HepG2 (cell line): Measurements from ENCODE around the gene IRGQ. TPM values are rescaled to one million over a fixed set of nuclear protein-coding genes. Genes with fewer than 3 reads are reported as not detected.

Source experiments
- ATAC-seq: fragments of 200-7000 bp; cut with Tn5 transposase; 3 replicates; pipeline ENCODE4 v1.9.1; 2020; ENCODE audit warnings: mild to moderate bottlenecking, moderate library complexity
- BruUV-seq: library from RNA; stranded (reverse); fragments of 400-500 nt; replicated peaks from 2 replicates; lab custom pipeline; 2021; lab: Mats Ljungman, UMichigan
- CTCF ChIA-PET: fragments of 300-600 bp; formaldehyde crosslinking; extraction: SDS; loops from one replicate; lab custom pipeline; 2021; ENCODE audit warnings: low total read pairs, inconsistent platforms, low intra/inter-chr PET ratio; lab: Yijun Ruan, JAX
- POLR2A ChIA-PET: fragments of 350-600 bp; sonication (Branson Sonifier 250); formaldehyde crosslinking; loops from one replicate; lab custom pipeline; 2020; ENCODE audit warnings: antibody characterized with exemption, inconsistent platforms; lab: Yijun Ruan, JAX
- DNase-seq: peaks from one replicate; pipeline ENCODE4 v3.0.0-alpha.2; 2015; ENCODE audit warnings: low spot score
- FAIRE-seq: peaks from 3 replicates; lab custom pipeline; 2011; peaks lifted over from hg19 to GRCh38; lab: Jason Lieb, UNC
- H2AFZ ChIP-seq: one replicate; pipeline ENCODE4 v1.6.1; 2011; ENCODE audit warnings: low read length, inconsistent platforms
- H3K27ac ChIP-seq: fragments of 300-600 bp; 3 replicates; pipeline ENCODE4 v1.8.0; 2011; ENCODE audit warnings: mixed run types, mild to moderate bottlenecking, mixed read lengths, low read length, inconsistent platforms; ENCODE audit not compliant: insufficient read depth; ENCODE audit errors: extremely low read length
- H3K27me3 ChIP-seq, 2 experiments: fragments of 200-600 bp in 1 of 2; 2 replicates in 1 of 2; 3 replicates in 1 of 2; pipeline versions ENCODE4 v1.6.0 to v1.8.0; 2011; ENCODE audit warnings: low read length in 2 of 2, mild to moderate bottlenecking in 2 of 2, moderate library complexity in 2 of 2, inconsistent platforms in 1 of 2; ENCODE audit not compliant: insufficient read depth in 2 of 2, control insufficient read depth in 1 of 2
- H3K36me3 ChIP-seq, 2 experiments: fragments of 200-600 bp in 1 of 2; replicated peaks in 1 of 2; 2 replicates in 1 of 2; 3 replicates in 1 of 2; pipeline versions ENCODE4 v1.5.1 to v1.8.0; 2011; ENCODE audit warnings: low read length in 2 of 2, inconsistent platforms in 1 of 2; ENCODE audit not compliant: insufficient read depth in 2 of 2, control insufficient read depth in 1 of 2
- H3K4me1 ChIP-seq: 2 replicates; pipeline ENCODE4 v1.5.1; 2012; ENCODE audit warnings: low read length, inconsistent platforms; ENCODE audit not compliant: insufficient read depth
- H3K4me2 ChIP-seq: 2 replicates; pipeline ENCODE4 v1.6.0; 2011; ENCODE audit warnings: low read depth, low read length, inconsistent platforms
- H3K4me3 ChIP-seq, 3 experiments: fragments of 200-600 bp in 1 of 3; sonication (generic), shearing (Covaris generic) in 1 of 3; replicated peaks in 1 of 3; 2 replicates each; pipeline ENCODE4 v1.5.1; 2011 to 2016; ENCODE audit warnings: low read length in 3 of 3, inconsistent platforms in 2 of 3, low read depth in 2 of 3, mild to moderate bottlenecking in 2 of 3, control low read depth in 1 of 3, mixed read lengths in 1 of 3; ENCODE audit not compliant: insufficient read depth in 1 of 3
- H3K79me2 ChIP-seq: one replicate; pipeline ENCODE4 v1.6.1; 2011; ENCODE audit warnings: low read length, inconsistent platforms; ENCODE audit not compliant: insufficient read depth
- H3K9ac ChIP-seq: 2 replicates; pipeline ENCODE4 v1.6.0; 2011; ENCODE audit warnings: mild to moderate bottlenecking, low read depth, low read length, inconsistent platforms; ENCODE audit not compliant: insufficient read depth
- H3K9me3 ChIP-seq: 2 replicates; pipeline ENCODE4 v1.5.1; 2012; ENCODE audit warnings: mild to moderate bottlenecking, low read length
- H4K20me1 ChIP-seq: 2 replicates; pipeline ENCODE4 v1.6.0; 2011; ENCODE audit warnings: inconsistent platforms, mild to moderate bottlenecking, low read length, moderate library complexity; ENCODE audit not compliant: insufficient read depth
- FOSL1 ChIP-seq: sonication (generic); formaldehyde crosslinking; IDR thresholded peaks from 2 replicates; pipeline ENCODE4 v1.9.0; 2021; ENCODE audit warnings: missing genetic modification reagents, borderline replicate concordance
- MED8 ChIP-seq: sonication (generic); formaldehyde crosslinking; IDR thresholded peaks from 2 replicates; pipeline ENCODE4 v1.8.1; 2023; ENCODE audit warnings: mild to moderate bottlenecking, missing genetic modification reagents; ENCODE audit not compliant: insufficient replicate concordance
- NR2F6 ChIP-seq, 2 experiments: IDR thresholded peaks; 2 replicates each; pipeline ENCODE4 v1.6.1; 2016; ENCODE audit warnings: antibody characterized with exemption in 1 of 2, mild to moderate bottlenecking in 1 of 2
- PRPF4 ChIP-seq: fragments of 200-400 bp; formaldehyde crosslinking; IDR thresholded peaks from 2 replicates; pipeline ENCODE4 v1.6.1; 2016; ENCODE audit warnings: low read length, low read depth; ENCODE audit not compliant: poor library complexity, severe bottlenecking
- SCMH1 ChIP-seq: sonication (generic); formaldehyde crosslinking; IDR thresholded peaks from 2 replicates; pipeline ENCODE4 v1.9.0; 2021; ENCODE audit warnings: missing genetic modification reagents, mild to moderate bottlenecking, borderline replicate concordance
- SNAI1 ChIP-seq: sonication (generic); formaldehyde crosslinking; IDR thresholded peaks from 2 replicates; pipeline ENCODE4 v1.5.0; 2020; ENCODE audit warnings: mild to moderate bottlenecking, missing genetic modification reagents, borderline replicate concordance
- SP2 ChIP-seq: sonication (generic); formaldehyde crosslinking; IDR thresholded peaks from 2 replicates; pipeline ENCODE4 v1.5.1; 2020; ENCODE audit warnings: mild to moderate bottlenecking, missing genetic modification reagents
- ZNF354B ChIP-seq: sonication (generic); formaldehyde crosslinking; IDR thresholded peaks from 2 replicates; pipeline ENCODE4 v1.8.0; 2022; ENCODE audit warnings: mild to moderate bottlenecking, missing genetic modification reagents
- ZNF766 ChIP-seq: sonication (generic); formaldehyde crosslinking; IDR thresholded peaks from 2 replicates; pipeline ENCODE4 v1.5.0; 2020; ENCODE audit warnings: missing genetic modification reagents, borderline replicate concordance
- ZNF83 ChIP-seq: sonication (generic); formaldehyde crosslinking; IDR thresholded peaks from 2 replicates; pipeline ENCODE4 v1.4.0; 2020; ENCODE audit warnings: missing genetic modification reagents, mild to moderate bottlenecking, borderline replicate concordance
- ZSCAN30 ChIP-seq: sonication (generic); formaldehyde crosslinking; IDR thresholded peaks from 2 replicates; pipeline ENCODE4 v1.5.0; 2020; ENCODE audit warnings: mild to moderate bottlenecking, missing genetic modification reagents
- WGBS: methylation state at CpG from one replicate; pipeline ENCODE4 v1.1.6; 2017; ENCODE audit warnings: low lambda C conversion rate; 5-methylcytosine and 5-hydroxymethylcytosine counted together
- in situ Hi-C: cut with HindIII; loops from 2 replicates; pipeline ENCODE4 v1.10.0; 2017; ENCODE audit warnings: low pct_unique_long_range_greater_than_20kb; ENCODE audit not compliant: extremely low pct_ligation_motif_present
- intact Hi-C: fragments of 100-400 bp; cut with micrococcal nuclease; formaldehyde crosslinking; loops from one replicate; pipeline ENCODE4 v1.10.0; 2022; ENCODE audit not compliant: unreplicated experiment
- polyA plus RNA-seq, 8 experiments: library from polyadenylated mRNA; depleted of rRNA in 3 of 8; stranded (reverse) in 7 of 8; unstranded in 1 of 8; fragments of >200 nt; fragmentation: Illumina TruSeq in 4 of 8; extraction: Trizol in 4 of 8; gene quantifications; 2 replicates each; pipeline versions ENCODE4 v1.2.1 to v1.2.3, GENCODE V29; 2011 to 2016; ENCODE audit warnings: low read depth in 4 of 8, missing spikeins in 1 of 8, mixed read lengths in 1 of 8; ENCODE audit not compliant: insufficient read depth in 1 of 8
- total RNA-seq, 5 experiments: library from RNA; depleted of rRNA; stranded (reverse); fragments of >200 nt; fragmentation: Illumina TruSeq; extraction: Trizol; gene quantifications; 2 replicates each; pipeline ENCODE4 v1.2.3, GENCODE V29; 2016; ENCODE audit warnings: low read depth in 1 of 5
- TF ChIP-seq, protein P1 (sequence below): sonication (generic); formaldehyde crosslinking; IDR thresholded peaks from 2 replicates; pipeline ENCODE4 v1.4.0; 2020; ENCODE audit warnings: missing genetic modification reagents
- TF ChIP-seq, protein P2 (sequence below): sonication (generic); formaldehyde crosslinking; IDR thresholded peaks from 2 replicates; pipeline ENCODE4 v1.4.0; 2020; ENCODE audit warnings: missing genetic modification reagents, low read depth, mild to moderate bottlenecking, borderline replicate concordance
- TF ChIP-seq, protein P3 (sequence below): IDR thresholded peaks from 2 replicates; pipeline ENCODE4 v1.6.1; 2016
- TF ChIP-seq, protein P4 (sequence below): sonication (generic); formaldehyde crosslinking; IDR thresholded peaks from 2 replicates; pipeline ENCODE4 v1.4.0; 2020; ENCODE audit warnings: missing genetic modification reagents

The IRGQ gene
- total and polyA plus RNA-seq, 2 of the 13 experiments (the other 11 are each of a cell fraction or from before 2014, with no cell fraction given) = 11.6 to 12.4 TPM

DNA sequence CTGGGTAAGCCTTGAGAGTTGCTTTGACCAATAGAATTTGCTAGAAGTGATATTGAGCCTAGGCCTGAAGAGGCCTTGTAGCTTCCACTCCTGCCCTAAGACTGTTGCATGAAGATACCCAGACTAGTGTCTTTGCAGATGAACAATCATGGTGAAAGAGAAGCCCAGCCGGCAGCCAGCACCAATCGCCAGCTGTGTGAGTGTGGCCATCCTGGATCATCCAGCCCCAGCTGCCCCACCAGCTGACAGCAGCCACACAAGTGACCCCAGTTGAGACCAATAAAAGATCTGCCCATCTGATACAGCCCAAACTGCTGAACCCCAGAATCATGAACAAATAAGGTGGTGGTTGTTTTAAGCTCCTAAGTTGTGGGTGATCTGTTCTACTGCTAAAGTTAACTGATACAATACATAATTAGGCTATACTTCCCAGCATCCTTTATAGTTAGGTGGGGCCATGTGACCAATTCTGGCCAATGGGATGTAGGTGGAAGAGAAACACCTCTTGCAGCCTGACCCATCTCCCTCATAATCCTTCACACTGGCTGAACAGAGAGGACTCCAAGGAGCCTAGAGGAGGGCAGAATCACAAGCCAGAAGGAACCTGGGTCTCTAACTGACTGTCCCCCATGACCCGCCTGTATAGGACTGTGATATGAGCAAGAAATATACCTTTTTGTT is 32.9 kb upstream of the IRGQ start (continued):
- TF ChIP-seq ZNF354B (CRISPR knock-in tag) (no peak), ZNF83 (no peak)

DNA sequence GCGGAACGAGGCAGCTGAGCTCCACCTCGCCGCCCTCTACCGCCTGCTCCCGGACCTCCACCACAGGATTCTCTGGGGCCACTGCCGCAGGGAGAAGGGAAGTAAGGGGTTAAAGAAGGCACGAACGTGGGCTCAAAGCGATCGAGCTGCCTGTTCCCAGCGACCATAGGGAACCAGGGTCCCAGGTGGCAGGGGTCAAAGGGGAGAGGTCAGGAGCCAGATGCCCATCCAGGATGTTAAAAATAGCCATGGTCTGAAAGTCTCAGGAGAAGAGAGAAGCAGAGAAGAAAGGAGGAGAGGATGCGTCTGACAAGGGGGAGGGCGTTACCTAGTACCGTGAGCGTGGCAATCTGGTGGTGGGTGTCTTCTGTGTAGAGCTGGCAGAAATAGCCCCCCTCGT is 30.9 kb upstream of the IRGQ start:
- Histone ChIP-seq H3K4me2 (no peak overlapping the region), H3K27me3 (no peaks in the 10 kb centered on the region), H3K9me3 (no peaks in the 10 kb centered on the region), H2AFZ (no peak overlapping the region), H4K20me1 (no peaks in the 10 kb centered on the region), H3K79me2 (no peaks in the 10 kb centered on the region), H3K4me1 (no peaks in the 10 kb centered on the region), H3K27ac (no peak overlapping the region), H3K36me3 (peaks cover 0 to 2% of the 10 kb centered on the region in 2 experiments; a peak in 1 of 5 replicates), H3K4me3 (no peak overlapping the region), H3K9ac (no peak overlapping the region)
- intact Hi-C loops = no loop called here
- POLR2A ChIA-PET = no interaction called here
- no TSS peak for BruUV-seq
- 96% methylated on average over 17 of the region's 17 CpGs for WGBS
- DNase-seq (no peak), ATAC-seq (no peak), FAIRE-seq (no peak)
- in situ Hi-C loops = no loop called here
- TF ChIP-seq, protein P1, sequence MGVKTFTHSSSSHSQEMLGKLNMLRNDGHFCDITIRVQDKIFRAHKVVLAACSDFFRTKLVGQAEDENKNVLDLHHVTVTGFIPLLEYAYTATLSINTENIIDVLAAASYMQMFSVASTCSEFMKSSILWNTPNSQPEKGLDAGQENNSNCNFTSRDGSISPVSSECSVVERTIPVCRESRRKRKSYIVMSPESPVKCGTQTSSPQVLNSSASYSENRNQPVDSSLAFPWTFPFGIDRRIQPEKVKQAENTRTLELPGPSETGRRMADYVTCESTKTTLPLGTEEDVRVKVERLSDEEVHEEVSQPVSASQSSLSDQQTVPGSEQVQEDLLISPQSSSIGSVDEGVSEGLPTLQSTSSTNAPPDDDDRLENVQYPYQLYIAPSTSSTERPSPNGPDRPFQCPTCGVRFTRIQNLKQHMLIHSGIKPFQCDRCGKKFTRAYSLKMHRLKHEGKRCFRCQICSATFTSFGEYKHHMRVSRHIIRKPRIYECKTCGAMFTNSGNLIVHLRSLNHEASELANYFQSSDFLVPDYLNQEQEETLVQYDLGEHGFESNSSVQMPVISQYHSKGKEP (CRISPR knock-in tag) = no peak
- no peak for TF ChIP-seq ZNF766 (CRISPR knock-in tag)
- TF ChIP-seq SCMH1 (CRISPR knock-in tag) = no peak
- TF ChIP-seq ZSCAN30 (CRISPR knock-in tag) = no peak
- TF ChIP-seq FOSL1 (CRISPR knock-in tag) = no peak
- no peak for TF ChIP-seq PRPF4
- TF ChIP-seq SNAI1 (CRISPR knock-in tag) = no peak
- no peak for TF ChIP-seq SP2
- no peak for TF ChIP-seq MED8 (CRISPR knock-in tag)
- TF ChIP-seq, protein P2, sequence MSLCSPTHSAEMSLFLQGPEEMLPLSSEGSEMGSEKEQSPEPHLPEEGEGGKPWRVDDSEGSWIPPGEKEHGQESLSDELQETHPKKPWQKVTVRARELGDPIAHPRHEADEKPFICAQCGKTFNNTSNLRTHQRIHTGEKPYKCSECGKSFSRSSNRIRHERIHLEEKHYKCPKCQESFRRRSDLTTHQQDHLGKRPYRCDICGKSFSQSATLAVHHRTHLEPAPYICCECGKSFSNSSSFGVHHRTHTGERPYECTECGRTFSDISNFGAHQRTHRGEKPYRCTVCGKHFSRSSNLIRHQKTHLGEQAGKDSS (CRISPR knock-in tag) = no peak
- TF ChIP-seq NR2F6 (IDR thresholded peaks at IDR 0.05) = no peak
- TF ChIP-seq NR2F6 (CRISPR knock-in tag; IDR thresholded peaks at IDR 0.05) = no peak
- TF ChIP-seq, protein P3, sequence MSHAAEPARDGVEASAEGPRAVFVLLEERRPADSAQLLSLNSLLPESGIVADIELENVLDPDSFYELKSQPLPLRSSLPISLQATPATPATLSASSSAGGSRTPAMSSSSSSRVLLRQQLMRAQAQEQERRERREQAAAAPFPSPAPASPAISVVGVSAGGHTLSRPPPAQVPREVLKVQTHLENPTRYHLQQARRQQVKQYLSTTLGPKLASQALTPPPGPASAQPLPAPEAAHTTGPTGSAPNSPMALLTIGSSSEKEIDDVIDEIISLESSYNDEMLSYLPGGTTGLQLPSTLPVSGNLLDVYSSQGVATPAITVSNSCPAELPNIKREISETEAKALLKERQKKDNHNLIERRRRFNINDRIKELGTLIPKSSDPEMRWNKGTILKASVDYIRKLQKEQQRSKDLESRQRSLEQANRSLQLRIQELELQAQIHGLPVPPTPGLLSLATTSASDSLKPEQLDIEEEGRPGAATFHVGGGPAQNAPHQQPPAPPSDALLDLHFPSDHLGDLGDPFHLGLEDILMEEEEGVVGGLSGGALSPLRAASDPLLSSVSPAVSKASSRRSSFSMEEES (CRISPR knock-in tag) = no peak
- TF ChIP-seq, protein P4, sequence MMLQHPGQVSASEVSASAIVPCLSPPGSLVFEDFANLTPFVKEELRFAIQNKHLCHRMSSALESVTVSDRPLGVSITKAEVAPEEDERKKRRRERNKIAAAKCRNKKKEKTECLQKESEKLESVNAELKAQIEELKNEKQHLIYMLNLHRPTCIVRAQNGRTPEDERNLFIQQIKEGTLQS (CRISPR knock-in tag) = no peak
- CTCF ChIA-PET = no interaction called here
